Activated T-cell treated with anti-CD3 and anti-CD28 coated beads for 24 hours (primary cell): ENCODE measurements around the gene TKTL1.
"Not testable (repeated sequence)": the region's sequence is repeated elsewhere in the genome, so short reads cannot be mapped to it uniquely, and the experiment has no call there.

Source experiments
- DNase-seq: peaks from one replicate; pipeline ENCODE4 v3.0.0-alpha.2; 2020; ENCODE audit warnings: low read depth

Gene TKTL1

GRCh38 chrX:154295664-154296310 lies at the start of gene TKTL1:
TSS of gene TKTL1 (plus strand) at chrX:154295795. CDS start at chrX:154295860, 65 bp downstream.
- DNase-seq = no peak

GRCh38 chrX:154247377-154248045 lies 48.1 kb upstream of the TKTL1 start:
- DNase-seq = not testable (repeated sequence)

GRCh38 chrX:154248076-154248475 lies 47.5 kb upstream of the TKTL1 start:
- not testable (repeated sequence) for DNase-seq

DNA sequence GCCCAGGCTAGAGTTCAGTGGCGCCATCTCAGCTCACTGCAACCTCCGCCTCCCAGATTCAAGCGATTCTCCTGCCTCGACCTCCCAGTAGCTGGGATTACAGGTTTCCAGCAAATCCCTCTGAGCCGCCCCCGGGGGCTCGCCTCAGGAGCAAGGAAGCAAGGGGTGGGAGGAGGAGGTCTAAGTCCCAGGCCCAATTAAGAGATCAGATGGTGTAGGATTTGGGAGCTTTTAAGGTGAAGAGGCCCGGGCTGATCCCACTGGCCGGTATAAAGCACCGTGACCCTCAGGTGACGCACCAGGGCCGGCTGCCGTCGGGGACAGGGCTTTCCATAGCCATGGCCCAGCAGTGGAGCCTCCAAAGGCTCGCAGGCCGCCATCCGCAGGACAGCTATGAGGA lies 38.3 kb upstream of the TKTL1 start, which contains the start of gene OPN1MW3:
OPN1MW3 (plus strand) TSS at position 301 of the 400 bp plus-strand sequence; CDS start at position 339, 38 bp downstream.
- not testable (repeated sequence) for DNase-seq

DNA sequence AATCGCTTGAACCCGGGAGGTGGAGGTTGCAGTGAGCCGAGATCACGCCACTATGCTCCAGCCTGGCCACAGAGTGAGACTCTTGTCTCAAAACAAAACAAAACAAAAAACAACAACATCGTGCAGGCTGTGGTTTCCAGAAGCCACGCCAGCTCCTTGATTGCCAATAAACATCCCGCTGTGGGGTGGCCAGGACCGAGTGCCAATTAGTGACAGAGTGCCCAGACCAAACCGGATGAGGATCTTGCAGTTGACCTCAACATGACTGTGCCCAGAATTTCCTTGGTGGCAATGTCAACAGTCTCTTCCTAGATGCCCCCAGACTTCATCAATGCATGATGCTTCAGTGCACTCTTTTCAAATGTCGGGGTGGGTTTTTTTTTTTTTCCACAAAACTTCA lies 36.9 kb upstream of the TKTL1 start:
- not testable (repeated sequence) for DNase-seq

DNA sequence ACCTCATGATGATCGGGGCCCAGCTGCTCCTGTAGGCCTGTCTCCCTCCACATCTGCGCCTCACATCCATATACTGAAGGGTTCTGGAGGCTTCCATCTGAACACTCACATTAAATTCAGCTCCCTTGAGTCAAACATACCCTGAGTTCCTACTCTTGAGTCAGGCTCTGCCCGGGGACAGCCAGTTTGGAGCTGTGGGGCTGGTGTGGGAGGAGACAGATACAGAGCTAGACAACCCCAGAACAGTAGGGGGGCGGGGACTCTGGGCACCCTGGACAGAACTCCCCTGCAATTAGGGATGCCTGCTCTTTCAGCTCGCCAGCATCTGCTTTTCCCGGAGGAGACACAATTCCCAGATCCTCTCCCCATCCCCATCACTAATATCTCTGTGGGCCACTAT lies 32.5 kb upstream of the TKTL1 start:
- not testable (repeated sequence) for DNase-seq

GRCh38 chrX:154269245-154269644 lies 26.4 kb upstream of the TKTL1 start:
- DNase-seq = not testable (repeated sequence)

DNA sequence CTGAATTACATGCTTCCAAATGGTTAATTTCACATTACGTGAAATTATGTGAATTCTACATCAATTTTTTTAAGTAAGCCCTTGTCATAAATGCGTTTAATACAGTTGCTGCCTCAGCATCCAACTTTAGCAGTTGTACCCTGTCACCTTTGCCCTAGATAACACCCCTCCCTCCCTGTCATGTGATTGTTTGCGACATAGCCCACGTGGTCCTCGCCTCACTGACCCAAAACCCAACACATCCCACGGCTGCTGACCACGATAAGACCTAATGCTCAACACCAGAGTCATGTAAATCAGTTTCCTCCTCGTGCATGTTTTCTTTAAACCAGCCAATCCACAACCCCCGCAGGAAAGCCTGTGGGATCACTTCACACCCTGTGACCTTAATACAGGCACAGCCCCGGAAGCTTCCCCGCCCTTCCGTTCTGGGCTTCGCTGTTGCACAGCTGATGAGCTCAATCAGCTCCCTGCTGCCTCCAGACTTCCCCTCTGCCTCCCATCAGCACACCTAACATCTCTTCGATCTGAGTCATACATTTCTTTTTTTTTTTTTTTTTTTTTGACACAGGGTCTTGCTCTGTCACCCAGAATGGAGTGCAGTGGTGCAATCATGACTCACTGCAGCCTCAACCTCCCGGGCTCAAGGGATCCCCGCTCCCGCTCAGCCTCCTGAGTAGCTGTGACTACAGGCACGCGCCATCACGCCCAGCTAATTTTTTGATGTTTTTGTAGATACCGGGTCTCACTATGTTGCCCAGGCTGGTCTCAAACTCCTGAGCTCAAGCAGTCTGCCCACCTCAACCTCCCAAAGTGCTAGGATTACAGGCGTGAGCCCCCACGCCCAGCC lies 10.9 kb upstream of the TKTL1 start:
- DNase-seq = not testable (repeated sequence)

GRCh38 chrX:154286406-154286805 lies 9.2 kb upstream of the TKTL1 start:
- DNase-seq = not testable (repeated sequence)

DNA sequence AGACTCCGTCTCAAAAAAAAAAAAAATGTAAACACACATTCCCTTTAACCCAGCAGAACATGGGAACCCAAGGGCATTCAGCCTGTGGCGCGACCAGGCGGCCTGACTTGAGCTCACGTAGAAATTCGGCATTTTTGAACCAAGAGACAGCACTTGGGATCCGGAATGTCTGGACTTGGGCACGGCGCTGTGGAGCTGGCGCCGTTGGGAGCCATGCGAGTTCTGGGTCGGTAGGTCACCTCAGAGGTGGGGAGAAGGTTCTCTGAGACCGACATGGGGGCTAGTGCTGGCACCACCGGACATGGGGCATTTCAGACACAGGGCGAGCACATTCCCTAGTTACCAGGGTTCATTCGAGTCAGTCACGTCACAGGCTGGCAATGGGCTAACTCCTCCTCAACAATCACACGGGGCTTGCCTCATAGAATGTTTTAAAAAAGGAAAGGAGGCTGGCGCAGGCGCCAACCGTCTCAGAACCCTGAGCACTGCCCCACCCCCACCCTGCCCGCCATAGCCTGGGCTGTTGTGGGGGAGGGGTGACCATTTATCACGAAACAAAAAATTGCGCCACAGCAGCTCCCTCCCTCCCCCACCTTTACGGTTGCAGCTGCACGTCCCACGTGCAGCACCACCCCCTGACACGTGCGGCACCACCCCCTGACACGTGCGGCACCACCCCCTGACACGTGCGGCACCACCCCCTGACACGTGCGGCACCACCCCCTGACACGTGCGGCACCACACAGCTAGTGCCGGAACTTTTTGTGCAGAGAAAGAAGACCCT lies 612 bp upstream of the TKTL1 start, which contains the start of gene TEX28:
TEX28 (minus strand) TSS at position 334 of the 784 bp plus-strand sequence. CDS start 3,007 bp downstream, outside the sequence.
- DNase-seq = no peak

DNA sequence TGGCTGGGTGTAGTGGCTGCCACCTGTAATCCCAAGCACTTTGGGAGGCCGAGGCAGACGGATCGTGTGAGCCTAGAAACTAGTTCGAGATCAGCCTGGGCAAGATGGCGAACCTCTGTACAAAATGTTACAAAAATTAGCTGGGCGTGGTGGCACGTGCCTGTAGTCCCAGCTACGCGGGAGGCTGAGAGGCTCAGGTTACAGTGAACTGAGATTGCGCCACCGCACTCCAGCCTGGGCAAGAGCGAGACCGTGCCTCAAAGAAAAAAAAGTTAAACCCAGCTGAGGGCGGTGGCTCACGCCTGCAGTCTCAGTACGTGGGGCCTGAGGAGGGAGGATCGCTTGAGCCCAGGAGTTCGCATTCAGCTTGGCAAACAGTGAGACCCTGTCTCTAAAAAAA lies 1.1 kb downstream of the TKTL1 start:
- no peak for DNase-seq

- no peak for DNase-seq
Measured at GRCh38 chrX:154298312-154298711, 2.7 kb downstream of the TKTL1 start.

DNA sequence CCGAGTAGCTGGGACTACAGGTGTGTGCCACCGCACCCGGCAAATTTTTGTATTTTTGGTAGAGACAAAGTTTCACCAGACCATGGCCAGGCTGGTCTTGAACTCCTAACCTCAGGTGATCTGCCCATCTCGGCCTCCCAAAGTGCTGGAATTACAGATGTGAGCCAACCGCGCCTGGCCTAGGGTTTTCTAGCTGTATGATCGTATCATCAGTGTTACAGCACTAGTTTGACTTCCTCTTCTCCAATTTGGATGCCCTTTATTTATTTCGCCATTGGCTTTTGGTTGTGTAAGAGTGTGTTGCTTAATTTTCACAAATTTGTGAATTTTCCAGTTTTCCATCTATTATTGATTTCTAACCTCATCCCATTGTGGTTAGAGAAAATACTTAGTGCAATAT lies 5.2 kb downstream of the TKTL1 start:
- no peak for DNase-seq

- not testable (repeated sequence) for DNase-seq
Measured at GRCh38 chrX:154302998-154303397, 7.4 kb downstream of the TKTL1 start.

DNA sequence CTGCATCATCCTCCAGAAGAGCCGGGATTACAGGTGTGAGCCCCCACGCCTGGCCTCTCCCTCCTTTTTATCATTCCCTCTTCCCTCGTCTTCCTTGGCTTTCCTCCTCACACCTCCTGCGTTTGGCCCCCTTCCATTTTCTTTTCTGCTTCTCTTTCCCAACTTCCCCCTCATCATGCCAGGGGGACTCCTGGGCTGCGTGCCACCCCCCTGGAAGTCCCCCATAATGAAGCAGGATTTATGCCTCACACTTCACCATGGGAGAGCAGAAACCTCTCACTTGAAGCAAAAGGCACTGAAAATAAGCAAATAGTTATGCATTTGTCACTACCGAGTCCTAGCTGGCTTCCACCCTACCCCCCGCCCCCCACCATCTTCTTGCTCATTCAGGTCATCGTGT lies 7.9 kb downstream of the TKTL1 start:
- DNase-seq = no peak

DNA sequence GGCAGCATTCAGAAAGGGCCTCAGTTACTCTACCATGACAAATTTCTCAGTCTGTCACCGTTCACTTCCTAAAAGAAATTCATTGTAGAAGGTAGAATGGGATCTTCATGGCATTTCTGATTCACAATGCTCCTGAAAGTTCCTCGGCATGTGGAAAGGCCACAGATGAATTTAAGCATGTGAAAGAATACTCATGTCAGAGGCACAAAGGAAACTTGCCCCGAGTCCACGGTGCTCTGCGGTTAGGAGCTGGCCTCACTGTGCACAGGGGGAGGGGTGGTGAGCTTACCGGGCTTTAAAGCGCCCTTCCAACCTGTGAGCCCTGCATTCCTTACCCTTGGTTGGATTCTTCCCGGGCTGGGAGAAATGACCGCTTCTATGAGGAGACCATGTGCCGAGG lies 9.3 kb downstream of the TKTL1 start:
- DNase-seq = no peak

DNA sequence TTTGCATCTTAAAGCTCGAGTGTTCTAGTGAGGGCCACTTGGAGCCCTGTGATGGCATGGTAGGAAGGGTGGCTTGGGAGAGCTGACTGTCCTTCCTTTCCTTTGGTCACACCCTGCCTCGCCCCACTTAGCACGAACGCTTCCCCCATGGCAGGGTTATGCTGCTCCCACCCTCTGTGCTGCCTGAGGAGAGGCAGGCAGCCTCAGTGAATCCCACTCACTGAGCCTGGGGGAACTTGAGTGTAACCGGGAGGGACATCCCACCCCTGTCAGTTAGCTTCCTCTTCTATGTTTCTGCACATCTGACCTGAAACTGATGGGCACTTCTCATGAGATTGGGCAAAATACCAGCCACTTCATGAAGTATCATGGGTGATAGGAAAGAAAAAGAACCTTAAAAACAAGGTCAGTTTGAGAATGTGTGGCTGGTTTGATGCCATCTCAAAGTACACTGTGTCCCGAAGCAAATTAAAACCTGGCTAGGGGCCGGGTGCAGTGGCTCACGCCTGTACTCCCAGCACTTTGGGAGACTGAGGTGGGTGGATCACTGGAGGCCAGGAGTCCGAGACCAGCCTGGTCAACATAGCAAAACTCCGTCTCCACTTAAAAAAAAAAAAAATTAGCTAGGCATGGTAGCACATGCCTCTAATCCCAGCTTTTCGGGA lies 10.1 kb downstream of the TKTL1 start:
- no peak for DNase-seq

- DNase-seq = no peak
Measured at GRCh38 chrX:154307202-154307601, 11.6 kb downstream of the TKTL1 start.

GRCh38 chrX:154308108-154308946 lies 12.7 kb downstream of the TKTL1 start:
- peak; percentile 68 for DNase-seq
